Tongue (tissue), 2 donors: ENCODE results near the gene AMIGO3. TPM values are rescaled to one million over a fixed set of nuclear protein-coding genes. Genes with fewer than 3 reads are reported as not detected.
"Not testable (repeated sequence)": the region's sequence is repeated elsewhere in the genome, so short reads cannot be mapped to it uniquely, and the experiment has no call there.

Source experiments
- DNase-seq: peaks from one replicate; pipeline ENCODE4 v3.0.0-alpha.2; 2015
- total RNA-seq: library from RNA; depleted of rRNA; stranded (reverse); fragments of >200 nt; gene quantifications from one replicate; pipeline ENCODE4 v1.2.3, GENCODE V29; 2014

Gene AMIGO3, protein sequence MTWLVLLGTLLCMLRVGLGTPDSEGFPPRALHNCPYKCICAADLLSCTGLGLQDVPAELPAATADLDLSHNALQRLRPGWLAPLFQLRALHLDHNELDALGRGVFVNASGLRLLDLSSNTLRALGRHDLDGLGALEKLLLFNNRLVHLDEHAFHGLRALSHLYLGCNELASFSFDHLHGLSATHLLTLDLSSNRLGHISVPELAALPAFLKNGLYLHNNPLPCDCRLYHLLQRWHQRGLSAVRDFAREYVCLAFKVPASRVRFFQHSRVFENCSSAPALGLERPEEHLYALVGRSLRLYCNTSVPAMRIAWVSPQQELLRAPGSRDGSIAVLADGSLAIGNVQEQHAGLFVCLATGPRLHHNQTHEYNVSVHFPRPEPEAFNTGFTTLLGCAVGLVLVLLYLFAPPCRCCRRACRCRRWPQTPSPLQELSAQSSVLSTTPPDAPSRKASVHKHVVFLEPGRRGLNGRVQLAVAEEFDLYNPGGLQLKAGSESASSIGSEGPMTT
- 2.8 TPM for total RNA-seq

DNA sequence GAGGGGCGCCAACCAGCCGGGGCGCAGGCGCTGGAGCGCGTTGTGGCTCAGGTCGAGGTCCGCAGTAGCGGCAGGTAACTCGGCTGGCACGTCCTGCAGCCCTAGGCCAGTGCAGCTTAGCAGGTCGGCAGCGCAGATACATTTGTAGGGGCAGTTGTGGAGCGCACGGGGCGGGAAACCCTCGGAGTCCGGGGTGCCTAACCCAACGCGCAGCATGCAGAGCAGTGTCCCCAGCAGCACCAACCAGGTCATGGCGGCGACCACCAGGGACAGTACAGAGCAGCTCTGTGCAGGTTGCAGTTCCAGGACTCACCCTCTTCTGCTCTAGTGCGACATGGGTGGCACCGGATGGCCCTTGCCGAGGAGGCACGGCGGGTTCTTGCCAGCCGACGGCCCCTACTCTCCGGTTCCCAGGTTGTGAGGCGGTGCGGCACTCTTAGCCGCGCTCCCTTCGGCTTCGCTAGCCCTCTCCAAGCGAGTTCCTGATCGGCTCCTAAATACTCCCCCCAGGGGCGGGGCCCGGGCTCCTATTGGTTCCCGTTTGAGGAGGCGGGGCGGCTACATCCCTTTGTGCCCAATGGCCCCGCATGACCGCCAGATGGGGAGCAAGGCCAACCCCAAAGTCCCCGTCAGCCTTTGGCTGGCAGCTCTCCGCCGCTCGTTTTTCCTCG is at the start of gene AMIGO3:
AMIGO3 (minus strand) TSS at position 471 of the 671 bp plus-strand sequence; CDS start at position 252, 219 bp downstream.
- peak; percentile 96 for DNase-seq

DNA sequence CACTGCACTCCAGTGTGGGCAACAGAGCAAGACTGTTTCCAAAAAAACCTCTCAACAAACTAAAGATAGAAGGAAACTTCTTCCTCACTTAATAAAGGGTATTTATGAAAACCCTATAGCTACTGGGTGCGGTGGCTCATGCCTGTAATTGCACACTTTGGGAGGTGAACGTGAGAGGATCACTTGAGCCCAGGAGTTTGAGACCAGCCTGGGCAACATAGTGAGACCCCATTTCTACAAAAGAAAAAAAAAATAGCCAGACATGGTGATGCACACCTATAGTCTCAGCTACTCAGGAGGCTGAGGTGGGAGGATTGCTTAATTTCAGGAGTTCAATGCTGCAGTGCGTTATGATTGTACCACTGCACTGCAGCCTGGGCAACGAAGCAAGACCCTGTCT is 44.5 kb upstream of the AMIGO3 start:
- no peak for DNase-seq

DNA sequence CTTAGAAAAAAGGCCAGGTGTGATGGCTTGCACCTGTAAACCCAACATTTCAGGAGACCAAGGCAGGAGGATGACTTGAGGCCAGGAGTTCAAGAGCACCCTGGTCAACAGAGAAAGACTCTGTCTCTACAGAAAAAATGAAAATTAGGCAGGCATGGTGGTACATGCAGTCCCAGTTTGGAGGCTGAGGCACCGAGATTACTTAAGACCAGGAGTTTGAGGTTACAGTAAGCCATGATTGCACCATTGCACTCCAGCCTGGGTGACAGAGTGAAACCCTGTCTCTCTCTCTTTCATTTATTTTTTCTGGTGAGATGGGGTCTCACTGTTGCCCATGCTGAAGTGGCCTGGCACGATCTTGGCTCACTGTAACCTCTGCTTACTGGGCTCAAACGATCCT is 42.2 kb upstream of the AMIGO3 start:
- DNase-seq = no peak

DNA sequence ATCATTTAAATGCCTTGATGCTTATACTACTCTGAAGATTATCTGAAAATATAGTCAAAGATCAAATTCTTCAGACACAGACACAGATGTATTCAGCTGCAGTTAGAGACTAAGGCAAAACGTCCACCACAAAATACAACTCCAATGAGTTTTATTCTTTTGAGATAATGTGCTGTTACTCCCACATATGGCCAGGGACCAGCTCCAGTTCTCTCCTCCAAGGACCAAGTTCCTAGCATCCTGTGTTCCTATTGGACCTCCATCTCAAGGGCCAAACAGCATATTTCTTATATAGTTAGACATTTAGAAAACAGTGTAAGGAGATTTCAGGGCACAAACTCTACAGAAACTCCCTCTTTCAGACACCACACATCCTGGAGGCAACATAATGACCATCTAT is 39.7 kb upstream of the AMIGO3 start:
- DNase-seq = no peak

DNA sequence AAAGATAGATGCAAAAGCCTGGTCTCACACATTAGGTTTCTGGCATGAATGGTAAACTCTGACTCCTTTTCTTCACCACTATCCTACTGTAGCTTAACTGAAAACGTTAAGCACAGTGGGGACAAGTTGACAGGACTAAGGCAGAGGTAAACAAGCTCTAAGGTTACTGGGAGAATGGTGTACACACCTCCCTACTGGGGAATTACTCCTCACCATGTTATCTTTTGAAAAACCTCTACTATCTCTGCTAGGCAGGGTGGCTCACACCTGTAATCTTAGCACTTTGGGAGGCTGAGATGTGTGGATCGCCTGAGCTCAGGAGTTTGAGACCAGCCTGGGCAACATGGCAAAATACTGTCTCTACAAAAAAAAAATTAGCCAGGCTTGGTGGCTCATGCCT is 37.7 kb upstream of the AMIGO3 start:
- no peak for DNase-seq

DNA sequence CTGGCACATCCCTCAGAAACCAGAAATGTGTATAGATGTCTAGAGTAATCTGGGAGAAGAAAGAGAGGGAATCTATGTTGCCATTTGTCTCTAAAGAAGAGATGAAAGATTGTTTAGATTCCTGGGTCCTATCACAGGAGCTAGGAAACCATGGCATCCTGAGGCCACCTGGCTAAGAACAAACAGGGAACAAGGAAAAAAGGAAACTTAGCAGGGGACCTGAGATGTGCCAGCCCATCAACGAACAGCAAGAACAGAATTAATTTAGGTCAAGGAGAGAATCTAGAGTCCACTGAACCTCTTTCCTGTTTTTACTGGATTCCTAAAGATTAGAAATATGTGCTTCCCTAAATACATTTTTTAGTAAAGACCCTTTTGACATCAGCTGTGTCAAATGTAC is 36.6 kb upstream of the AMIGO3 start:
- DNase-seq = no peak

DNA sequence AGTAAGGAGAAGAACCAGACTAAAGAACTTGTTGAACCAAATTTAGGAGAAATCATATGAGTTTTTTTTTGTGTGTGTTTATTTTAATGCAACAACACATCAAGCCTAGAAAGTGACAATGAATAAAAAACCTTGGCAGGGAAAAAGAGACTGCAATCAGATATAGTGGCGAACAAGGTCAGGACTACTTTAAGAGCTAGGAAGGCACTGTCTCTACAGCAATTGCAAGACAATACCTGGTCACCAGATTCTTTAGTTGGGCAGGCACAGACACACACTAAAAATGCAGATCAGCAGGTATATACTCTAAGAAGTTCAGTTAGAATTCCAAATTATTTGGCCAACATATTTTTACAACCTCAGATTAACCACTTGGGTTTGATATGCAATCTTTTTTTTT is 35.1 kb upstream of the AMIGO3 start:
- DNase-seq = no peak

DNA sequence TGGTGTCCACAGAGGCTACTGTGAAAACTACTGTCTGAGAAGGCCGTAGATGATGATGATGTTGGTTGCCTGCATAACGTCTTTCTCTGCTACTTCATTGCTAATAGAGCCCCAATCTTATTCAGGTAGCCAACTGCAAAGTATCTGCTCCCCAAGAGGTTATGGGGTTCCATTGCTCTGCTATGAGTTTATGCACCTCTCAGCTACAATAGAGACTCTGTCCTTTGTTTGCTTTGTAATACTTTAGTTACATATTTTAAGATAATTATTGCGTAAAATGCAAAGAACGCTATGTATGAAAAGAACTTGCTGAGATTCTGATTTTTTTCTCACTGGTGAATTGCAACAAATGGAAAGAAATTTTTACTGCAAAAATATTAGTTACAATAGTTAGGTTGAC is 32.0 kb upstream of the AMIGO3 start:
- DNase-seq = no peak

DNA sequence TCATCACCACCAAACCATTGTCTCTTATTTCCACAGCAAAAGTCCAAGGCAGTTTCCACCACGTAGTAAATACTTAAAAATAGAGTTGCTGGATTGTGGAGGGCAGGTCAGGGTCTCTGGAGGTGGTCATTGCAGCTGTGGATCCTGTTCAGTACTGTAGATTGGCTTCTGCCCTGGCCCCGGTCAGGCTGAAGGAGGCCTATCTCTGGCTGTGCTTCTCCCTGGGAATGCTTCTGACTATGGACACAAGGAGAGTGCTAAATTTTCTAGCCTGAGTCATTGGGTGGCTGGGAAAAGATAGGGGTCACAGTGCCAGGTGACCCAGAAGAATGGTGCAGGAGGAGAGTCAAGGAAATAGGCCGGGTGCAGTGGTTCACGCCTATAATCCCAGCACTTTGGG is 30.6 kb upstream of the AMIGO3 start:
- DNase-seq = no peak

DNA sequence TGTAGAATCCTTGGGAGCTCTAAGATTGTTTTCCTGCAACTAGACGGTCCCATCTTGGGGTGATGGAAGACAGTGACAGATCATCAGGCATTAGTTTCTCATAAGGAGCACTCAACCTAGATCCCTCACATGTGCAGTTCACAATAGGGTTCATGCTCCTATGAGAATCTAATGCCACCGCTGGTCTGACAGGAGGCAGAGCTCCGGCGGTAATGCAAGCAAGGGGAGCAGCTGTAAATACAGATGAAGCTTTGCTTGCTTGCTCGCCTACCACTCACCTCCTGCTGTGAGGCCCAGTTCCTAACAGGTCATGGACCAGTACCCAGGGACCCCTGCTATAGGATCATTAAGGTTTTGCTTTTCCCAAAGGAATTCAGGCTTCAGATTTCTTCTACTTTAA is 29.4 kb upstream of the AMIGO3 start:
- not testable (repeated sequence) for DNase-seq

DNA sequence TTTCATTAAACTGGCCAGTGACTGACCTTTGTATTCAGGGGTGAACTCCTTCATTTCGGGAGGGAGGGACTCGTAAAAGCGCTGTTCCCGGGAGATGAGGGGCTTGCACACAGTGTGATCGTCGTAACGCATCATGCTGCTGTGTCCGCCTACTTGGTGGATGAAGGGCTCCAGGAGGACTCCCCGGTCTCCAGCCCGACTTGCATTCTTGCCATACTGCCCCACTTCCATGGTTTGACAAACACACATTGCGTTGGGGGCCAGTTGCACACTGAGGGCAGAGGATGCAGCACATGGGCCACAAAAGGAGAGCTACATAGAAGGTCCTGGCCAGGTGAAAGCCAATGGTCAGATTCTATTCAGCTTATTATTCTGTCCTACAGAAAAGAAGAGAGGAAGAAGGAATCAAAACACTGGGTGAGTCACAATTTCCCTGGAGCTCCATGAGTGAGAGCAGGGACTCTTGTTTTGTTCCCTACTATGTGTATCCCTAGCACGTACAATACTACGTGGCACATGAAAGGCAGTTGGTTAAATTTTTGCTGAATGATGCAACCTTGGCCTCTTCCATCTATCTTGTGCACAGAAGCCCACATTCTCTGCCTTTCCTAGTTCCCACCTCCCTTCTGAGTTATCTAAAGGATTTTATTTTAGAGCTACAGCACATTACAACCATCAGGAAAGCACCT is 28.5 kb upstream of the AMIGO3 start:
- DNase-seq = no peak

DNA sequence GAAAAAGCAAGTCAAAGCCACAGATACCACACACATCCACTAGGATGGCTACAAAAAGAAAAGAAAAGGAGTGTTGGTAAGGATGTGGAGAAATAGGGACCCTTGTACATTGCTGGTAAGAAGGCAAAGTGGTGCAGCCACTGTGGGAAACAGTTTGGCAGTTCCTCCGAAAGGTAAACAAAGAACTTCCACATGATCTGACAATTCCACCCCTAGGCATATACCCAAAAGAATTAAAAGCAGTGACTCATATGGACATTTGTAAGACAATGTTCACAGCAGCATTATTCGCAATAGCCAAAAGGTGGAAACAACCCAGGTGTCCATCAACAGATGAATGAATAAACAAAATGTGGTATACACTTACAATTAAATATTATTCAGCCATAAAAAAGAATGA is 26.5 kb upstream of the AMIGO3 start:
- no peak for DNase-seq

DNA sequence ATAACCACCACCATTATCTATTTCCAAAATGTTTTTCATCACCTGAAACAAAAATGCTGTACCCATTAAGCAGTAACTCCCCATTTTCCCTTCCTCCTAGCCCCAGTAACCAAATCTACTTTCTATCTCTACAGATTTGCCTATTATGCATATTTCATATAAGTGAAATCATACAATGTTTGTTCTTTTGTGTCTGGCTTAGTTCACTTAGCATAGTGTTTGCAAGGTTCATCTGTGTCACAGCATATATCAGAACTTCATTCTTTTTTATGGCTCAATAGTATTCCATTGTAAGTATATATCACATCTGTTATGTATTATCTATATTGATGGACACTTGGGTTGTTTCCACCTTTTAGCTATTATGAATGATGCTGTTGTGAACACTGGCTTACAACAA is 20.9 kb upstream of the AMIGO3 start:
- DNase-seq = no peak

DNA sequence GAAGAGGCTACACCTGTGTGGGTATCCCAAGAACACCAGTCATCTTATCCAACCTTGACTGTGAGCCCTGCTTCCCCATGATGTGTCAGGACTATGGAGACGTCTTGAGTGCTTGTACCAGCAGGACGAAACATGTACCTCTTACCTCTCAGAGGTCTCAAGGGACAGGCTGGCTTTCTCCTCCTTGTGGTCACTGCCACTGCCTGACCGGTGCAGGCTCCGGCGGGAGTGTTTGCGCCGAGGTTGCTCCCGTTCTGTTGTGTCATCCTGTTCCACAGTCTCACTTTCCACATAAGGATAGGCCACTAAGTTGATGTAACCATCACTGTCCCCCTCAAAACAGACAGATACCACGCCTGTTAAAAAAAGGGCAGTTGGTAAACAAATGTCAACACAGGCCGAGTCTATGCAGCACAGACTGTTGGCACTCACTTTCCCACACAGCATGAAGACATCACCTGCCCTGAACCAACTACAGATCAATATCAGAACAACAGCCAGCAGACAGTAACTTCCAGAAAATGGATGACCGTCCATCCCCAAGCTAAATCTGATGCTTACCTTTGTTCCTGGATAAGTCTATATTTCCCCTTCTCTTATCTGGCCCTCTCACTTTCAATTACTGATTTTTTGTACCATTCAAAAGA is 18.7 kb upstream of the AMIGO3 start:
- no peak for DNase-seq

DNA sequence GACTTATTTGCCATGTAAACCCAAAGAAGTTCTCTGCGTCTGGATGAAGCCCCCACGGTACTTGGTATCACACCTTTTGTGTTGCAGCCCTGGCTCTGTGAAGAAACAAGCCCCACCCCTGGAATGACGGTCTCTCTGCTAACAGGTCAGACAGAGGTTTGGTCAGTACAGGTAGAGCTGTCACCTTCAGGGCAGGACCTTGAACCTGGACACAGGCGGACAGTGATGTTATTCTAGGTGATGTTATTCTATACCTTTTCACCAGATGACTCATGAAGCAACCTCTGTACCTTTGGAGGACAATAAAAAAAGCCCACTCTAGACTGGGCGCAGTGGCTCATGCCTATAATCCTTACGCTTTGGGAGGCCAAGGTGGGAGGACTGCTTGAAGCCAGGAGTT is 15.3 kb upstream of the AMIGO3 start:
- no peak for DNase-seq

DNA sequence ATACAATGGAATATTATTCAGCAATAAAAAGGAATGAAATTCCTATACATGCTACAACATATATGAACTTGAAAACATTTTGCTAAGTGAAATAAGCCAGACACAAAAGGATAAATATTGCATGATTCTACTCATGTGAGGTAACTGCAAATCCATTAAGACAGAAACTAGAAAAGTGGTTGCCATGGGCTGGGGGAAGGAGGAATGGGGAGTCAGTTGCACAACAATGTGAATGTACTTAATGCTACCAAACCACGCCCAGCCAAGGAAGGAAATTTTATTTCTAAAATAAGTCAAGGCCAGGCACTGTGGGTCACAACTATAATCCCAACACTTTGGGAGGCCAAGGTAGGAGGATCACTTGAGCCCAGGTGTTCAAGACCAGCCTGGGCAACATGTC is 14.1 kb upstream of the AMIGO3 start:
- DNase-seq = no peak

DNA sequence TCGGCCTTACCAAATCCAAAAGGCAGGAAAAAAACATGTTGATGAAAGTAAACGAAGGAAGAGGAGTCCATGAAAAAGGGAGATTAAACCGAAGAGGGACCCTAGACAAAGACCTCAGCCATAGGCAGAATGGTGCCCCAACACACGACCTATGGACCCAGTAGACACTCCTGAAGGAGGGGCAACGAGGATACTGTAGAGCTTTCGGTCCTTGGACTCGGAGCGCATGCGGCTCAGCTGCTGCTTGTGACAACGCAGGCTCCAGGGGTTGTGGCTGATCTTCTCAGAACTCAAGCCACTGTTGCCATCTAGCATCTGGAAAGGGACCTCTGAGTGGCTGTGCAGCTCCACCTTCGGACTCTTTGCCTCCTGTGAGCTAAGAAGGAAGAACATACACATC is 13.1 kb upstream of the AMIGO3 start:
- DNase-seq = no peak

DNA sequence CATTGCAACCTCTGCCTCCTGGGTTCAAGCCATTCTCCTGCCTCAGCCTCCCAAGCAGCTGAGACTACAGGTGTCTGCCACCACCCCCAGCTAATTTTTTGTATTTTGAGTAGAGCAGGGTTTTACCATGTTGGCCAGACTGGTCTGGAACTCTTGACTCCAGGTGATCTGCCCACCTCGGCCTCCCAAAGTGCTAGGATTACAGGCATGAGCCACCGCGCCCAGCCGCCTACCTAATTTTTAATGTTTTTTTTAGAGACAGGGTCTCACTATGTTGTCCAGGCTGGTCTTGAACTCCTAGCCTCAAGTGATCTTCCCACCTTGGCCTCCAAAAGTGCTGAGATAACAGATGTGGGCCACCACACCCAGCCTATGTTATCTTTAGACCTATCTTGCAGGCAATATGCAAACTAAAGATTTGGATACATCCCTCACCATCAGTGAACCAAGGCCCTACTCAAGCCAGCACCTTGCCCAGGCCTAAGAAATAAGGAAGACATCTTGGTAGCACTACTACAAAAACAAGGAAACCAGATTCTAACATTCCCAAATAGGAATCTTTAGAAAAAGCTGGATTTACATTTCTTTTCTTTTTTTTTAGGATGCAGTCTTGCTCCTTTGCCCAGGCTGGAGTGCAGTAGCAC is 10.6 kb upstream of the AMIGO3 start:
- no peak for DNase-seq

DNA sequence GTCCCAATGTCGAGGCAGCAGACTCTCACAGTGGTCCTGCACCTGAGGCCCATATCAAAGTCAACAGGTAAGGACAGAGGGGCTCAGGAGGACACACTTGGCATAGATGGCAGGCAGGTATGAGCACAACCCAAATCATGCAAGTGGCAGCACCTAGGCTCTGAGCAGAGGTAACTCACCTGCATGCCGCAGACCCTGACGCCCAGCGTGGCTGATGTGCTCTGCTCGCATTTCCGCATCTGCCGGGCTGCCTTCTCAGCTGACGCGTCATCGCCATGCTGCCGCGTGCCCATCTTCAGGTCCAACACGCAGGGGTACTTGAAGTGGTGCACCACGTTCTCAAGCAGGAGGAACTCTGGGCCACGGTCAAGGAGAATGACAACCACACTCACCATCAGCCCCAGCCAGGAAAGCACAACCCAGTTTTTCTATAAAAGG is 8.5 kb upstream of the AMIGO3 start:
- no peak for DNase-seq

DNA sequence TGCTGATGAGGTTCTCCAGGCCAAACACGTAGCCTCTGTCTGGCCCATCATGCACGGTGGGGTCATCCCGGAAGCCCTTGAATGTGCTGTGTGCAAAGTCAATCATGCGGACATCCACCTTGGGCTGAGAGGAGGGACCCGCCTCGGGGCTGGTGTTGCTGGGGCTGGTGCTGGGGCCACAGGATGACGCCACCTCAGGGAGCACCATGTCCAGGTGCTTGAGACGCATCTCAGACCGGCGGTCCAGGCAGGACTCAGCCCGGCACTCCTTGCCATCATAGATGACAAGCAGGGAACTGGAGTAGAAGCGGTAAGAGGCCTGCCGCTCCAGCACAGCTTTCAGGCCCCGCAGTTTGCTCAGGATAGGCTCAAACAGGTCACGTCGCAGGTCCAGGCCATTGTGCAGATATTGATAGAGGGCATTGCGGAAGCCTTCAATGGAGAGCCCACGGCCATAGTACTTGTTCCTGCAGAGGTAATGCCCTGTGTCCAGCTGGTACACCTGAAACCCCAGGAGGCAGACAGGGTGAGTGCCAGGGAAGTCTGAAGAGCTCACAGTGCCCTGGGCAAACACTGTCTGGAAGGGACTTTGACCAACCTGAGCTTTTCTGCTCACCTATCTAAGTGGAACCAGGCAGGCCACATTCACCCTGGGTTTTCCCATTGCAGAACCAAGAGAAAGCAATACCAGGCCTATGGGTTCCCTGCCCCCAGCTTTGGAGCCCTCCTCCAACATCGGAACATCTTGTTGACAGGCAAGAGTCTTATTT is 7.9 kb upstream of the AMIGO3 start:
- no peak for DNase-seq
